ENCODE results near the gene ECHDC3.
"Not testable (repeated sequence)": the region's sequence is repeated elsewhere in the genome, so short reads cannot be mapped to it uniquely, and the experiment has no call there.

The ECHDC3 gene

GRCh38 chr10:11715815-11716494 lies 26.2 kb upstream of the ECHDC3 start:
- no peak for DNase-seq (ENCODE audit: low read depth)

DNA sequence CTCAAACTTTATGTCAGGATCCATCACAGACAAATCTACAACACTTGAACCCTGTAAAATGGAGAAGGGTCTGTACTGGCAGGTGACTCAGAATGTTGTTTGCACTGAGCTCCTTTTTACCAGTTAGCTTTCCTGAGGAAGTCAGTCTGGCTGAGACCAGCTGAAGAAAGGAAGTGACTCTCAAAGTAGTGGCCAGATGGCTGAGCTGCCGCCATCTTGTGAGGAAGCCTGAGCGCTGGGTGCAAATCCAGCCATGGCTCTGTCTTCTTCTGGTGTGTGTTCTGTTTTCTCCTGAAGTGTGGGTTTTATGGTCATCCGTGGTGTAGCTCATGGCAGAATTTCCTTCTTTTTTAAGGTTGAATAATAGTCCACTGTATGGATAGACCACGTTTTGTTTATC lies 25.5 kb upstream of the ECHDC3 start:
- no peak for DNase-seq (ENCODE audit: low read depth)

- DNase-seq (ENCODE audit: low read depth), result no peak
Measured at GRCh38 chr10:11719496-11720259, 22.5 kb upstream of the ECHDC3 start.

DNA sequence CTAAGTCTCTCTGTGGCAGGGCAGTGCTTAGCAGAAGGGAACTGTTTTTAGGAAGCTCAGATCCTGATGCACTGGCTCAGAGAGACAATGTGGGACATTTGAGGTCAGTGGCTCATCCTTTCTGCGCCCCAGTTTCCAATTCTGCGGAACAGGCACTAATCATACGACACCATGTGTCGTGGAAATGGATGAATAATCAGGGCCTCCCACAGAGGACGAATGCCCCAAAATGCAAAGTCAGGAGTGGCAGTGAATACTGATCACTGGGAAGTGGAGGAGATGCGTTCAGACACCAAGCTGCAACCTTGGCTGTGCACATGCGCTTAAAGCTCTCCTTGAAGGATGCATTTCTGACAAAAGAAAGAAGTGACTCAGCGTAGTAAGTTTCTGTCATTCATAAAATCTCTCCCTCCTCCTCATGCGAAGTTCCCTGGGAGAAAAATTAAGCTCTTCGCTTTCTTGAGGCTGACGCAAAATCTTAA lies 21.9 kb upstream of the ECHDC3 start:
- DNase-seq (ENCODE audit: low read depth), result no peak

- DNase-seq (ENCODE audit: low read depth), result no peak
Measured at GRCh38 chr10:11721806-11722205, 20.4 kb upstream of the ECHDC3 start.

DNA sequence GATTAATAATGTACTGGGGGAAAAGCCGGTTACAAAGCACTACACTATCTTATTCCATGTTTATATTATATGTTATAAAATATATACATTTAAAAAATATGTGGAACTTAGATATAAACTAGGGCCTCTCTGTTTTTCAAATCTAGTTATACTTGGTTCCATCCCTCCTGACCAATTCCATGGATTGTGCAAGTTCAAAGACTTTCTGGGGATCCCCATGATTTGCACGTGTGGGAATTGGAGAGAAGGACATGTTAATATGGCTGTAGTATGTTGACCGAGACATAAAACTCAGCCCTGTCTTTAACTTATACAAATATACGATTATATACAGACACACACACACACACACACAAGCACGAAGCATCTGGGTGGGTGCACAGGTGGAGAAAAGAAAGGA lies 18.8 kb upstream of the ECHDC3 start:
- no peak for DNase-seq (ENCODE audit: low read depth)

GRCh38 chr10:11724938-11725776 lies 17.0 kb upstream of the ECHDC3 start:
- no peak for DNase-seq (ENCODE audit: low read depth)

DNA sequence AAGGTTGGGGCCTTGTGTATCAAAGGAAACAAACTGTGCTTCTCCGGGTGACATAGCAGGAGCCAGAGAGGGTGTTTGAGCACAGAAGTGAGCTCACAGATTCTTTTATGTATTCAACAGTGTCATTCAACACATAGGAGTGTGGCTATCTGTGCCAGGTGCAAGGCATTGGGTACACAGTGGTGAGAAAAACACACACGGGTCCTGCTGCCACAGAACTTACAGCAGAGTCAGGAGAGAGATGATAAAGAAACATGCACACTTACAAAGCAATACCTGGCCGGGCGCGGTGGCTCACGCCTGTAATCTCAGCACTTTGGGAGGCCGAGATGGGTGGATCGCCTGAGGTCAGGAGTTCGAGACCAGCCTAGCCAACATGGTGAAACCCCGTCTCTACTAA lies 16.3 kb upstream of the ECHDC3 start:
- DNase-seq (ENCODE audit: low read depth), result no peak

- no peak for DNase-seq (ENCODE audit: low read depth)
Measured at GRCh38 chr10:11727563-11727962, 14.6 kb upstream of the ECHDC3 start.

- no peak for DNase-seq (ENCODE audit: low read depth)
Measured at GRCh38 chr10:11728353-11728752, 13.8 kb upstream of the ECHDC3 start.

DNA sequence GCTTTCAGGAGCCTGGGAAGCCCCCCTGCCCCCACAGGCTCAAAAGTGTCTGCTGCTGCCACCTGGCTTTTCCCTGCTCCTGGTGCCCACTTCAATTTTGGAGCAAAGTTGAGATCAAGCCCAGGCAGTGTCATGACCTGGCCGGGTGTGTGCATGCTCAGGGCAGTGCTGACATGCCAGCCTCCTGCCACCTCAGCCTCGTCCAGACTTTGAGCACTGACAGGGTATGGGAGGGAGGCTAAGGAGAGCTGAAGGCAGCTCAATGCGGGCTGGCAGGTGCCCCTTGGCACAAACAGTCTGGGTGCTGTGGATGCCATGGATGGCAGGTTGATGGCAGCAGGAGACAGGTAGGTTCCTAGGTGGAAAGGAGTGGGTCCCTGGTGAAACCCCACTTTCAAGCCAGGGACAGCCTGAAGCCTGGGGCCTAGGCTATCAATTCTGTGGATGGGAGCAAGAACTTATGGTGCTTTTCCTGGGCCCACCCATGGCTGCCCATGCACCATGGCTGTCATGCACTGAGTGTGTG lies 12.3 kb upstream of the ECHDC3 start:
- DNase-seq (ENCODE audit: low read depth), result no peak

DNA sequence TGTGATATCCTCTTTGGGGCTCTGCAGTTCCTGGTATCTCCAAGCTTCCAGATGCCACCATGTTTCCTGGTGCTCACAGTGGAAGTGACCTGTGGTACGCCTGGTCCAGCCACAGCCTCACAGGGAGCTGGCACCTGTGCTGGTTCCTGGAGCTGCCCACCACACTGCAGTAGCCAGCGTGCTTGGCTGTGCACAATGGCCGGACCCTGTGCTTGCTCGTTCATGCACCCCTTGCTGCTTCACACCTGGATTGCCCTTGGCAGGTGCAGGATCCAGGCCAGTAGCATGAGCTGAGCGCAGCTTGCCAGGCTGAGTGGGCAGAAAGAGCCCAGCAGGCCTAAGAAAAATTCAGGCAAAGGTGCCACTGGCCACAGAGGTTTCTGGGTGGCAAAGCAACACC lies 11.4 kb upstream of the ECHDC3 start:
- DNase-seq (ENCODE audit: low read depth), result no peak

GRCh38 chr10:11736767-11737166 lies 5.4 kb upstream of the ECHDC3 start:
- not testable (repeated sequence) for DNase-seq (ENCODE audit: low read depth)

- not testable (repeated sequence) for DNase-seq (ENCODE audit: low read depth)
Measured at GRCh38 chr10:11737258-11738032, 4.7 kb upstream of the ECHDC3 start.

DNA sequence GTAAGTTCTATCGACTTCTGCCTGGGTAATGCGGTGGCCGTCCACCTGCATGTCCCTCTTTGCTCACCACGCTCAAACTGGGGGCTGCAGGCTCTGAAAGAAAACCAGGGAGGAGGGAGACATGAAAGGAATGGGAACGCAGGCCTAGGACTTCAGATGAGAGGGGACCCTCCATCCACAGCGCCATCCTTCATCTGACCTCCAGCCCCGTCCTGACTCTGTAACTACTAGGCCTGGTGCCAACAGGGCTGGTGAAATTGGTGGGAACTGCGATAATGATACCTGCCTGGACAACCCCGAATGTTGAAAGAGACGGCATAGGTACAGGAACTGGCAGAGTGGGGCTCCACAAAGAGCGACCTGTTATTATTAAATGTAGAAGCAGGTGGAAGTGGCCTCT lies 1.3 kb upstream of the ECHDC3 start:
- no peak for DNase-seq (ENCODE audit: low read depth)

DNA sequence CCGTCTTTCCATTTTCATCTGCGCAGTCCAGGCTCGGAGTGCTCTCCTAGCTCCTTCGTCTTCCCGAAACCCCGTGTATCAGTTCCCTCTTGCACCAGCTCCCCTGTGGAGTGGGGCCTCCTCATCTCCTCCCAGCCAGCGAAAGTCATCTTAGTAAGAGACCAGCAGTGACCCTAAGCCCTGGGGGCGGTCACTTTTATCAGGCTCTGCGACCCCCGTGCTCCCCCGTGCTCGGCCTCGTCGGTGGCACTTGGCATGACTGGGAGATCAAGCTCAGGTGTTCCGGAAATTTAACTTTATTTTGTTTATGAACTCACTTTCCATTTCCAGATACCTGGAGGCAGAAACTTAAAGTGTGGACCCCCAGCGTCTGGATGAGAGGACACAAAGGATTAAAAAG lies 574 bp upstream of the ECHDC3 start:
- no peak for DNase-seq (ENCODE audit: low read depth)

DNA sequence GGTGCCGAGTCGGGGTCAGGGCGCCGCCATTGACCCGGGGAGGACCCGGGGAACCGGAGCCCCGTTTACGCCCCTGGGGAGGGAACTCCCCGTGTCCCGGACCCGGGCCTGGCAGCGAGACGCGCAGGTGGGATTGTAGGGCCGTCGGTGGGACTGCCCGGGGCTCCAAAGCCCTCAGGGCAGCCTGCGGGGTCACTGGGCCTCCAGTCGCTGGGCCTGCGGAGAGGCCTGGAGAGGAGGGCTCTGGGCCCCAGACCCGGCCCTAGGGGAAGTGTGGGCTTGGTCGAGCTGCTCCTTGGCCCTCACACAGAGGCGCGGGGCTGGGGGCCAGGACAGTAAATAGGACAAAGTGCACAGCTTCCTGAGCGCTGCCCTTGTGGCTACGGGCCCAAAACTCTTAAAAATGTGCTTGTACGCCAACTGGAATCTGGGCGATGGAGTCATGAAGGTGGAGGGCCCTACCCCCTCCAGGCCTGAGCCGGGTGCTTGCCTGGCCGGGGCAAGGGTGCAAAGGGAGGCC lies 657 bp downstream of the ECHDC3 start:
- no peak for DNase-seq (ENCODE audit: low read depth)

DNA sequence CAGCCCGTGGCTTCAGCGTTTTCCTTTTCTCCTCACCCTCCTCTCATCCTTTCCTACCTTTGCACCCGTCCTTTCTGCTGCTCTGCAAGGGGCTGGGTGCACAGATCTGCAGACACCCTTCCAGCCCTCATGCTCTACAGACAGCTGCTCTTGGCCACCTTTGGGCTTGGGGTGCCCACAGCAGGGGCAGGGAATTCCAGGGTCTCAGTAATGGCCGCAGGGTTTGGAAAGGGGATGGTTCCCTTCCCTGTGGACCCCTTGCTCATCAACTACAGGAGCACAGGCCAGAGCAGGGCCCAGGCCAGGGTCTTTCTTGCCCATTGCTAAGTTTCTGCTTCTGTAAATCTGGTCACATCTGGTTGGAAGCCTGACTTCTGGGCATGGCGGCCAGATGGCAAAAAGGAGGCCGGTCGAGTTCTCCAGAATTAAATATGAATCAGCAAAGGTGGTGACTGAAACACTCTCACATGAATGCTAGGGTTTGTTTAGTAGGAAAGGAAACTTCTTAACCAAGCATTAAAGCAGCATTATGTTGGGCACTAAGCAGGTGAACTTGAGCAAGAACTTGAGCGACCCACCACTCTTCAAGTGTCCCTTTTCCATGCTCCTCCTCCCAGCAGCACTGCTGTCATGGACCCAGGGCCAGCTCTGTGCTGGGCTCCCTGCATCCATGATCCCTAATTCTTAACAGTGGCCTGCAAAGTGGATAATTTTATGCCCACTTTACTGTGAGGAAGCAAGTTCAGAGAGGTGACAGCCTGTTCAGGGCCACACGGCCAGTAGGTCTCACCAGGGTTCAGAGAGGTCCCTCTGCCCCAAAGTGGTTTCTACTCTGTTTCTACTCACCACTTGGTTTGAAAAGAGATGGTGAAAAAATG lies 1.5 kb downstream of the ECHDC3 start:
- DNase-seq (ENCODE audit: low read depth), result no peak

DNA sequence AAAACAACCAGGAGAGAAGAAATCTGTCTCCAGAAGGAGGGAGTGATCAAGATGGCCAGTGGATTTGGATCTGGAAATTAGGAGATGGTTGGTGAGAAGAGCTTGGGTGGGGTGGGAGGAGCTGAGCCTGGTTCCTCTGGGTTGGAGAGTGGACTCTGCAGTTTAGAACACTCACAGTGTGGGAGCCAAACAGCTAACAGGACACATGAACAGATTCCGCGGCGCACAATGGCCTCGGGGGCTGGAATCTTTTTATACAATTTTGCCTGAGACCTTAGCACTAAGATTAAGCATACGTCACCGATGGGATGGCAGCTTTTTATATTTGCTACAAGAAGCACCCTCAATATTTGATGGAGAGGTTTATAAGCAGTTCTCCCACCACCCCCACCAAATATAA lies 2.9 kb downstream of the ECHDC3 start:
- no peak for DNase-seq (ENCODE audit: low read depth)

GRCh38 chr10:11746883-11747539 lies 4.8 kb downstream of the ECHDC3 start:
- no peak for DNase-seq (ENCODE audit: low read depth)

Data from activated T-cell treated with anti-CD3 and anti-CD28 coated beads for 24 hours (primary cell).